ENCODE measurements around the gene PLCB4.

DNA sequence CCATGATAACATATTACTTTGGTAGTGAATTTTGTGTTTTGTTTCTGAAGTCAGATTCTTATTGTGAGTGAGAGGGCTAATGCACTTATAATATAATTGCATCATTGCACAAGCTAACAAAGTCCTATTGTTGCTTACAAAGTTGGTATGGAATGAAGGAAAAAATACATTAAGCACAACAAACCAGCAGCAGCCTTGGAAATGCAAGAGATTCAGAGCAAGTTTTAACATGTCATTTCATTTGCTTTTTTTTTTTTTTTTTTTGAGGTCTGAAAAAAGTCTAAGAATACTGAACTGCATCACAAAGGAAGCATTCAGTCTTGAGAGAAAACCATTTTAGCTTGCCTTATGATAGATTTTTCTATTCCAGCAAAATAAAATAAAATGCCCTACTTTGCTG lies 57.6 kb downstream of the PLCB4 start:
- TF ChIP-seq TAF1 (IDR thresholded peaks at IDR 0.05; ENCODE audit: low read depth, low read length) (no peak), POLR2AphosphoS5 (IDR thresholded peaks at IDR 0.05; ENCODE audit: low read depth, low read length) (no peak), SPI1 (IDR thresholded peaks at IDR 0.05; ENCODE audit: low read depth, low read length) (no peak), POLR2A (IDR thresholded peaks at IDR 0.05; ENCODE audit: low read depth, low read length) (no peak)
